ENCODE results near the gene ATP9A.

ATP9A gene

DNA sequence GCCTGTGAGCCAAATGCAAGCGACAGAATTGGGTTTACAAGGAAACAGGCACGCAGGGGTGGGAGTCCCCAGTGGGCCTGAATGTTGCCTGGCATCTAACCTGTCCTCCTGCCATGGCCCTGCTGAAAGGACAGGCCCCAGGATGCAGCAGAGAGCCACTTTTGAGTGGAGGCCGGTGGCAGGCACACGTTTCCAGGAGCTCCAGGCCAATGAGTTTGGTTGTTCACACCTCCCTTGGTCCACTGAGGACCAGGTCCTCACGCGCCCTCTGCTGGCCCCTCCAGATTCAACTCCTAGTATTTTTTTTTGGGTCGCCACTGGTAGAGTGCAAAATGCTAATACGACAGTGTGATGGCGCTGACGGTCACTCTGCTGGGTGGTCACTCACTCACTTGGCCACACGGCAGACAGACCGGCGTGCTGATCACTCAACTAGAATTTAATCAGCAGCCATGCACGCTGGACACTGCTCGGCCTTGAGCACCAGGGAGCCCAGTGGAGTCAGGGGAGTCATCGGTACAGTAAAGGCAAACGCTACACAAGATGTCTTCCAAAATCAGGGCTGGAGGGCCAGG is 143.9 kb downstream of the ATP9A start:
- H3K4me2 ChIP-seq (ENCODE audit: low read length): peak overlapping the region; percentile 13; the same call in 1 of the 2 replicates
- H3K4me3 ChIP-seq (ENCODE audit: low read depth, low read length, poor library complexity, severe bottlenecking): no peak overlapping the region
- H3K9me2 ChIP-seq (ENCODE audit: low read depth, low read length): no peaks in the 10 kb centered on the region
- TF ChIP-seq CTCF (IDR thresholded peaks at IDR 0.05; ENCODE audit: low read length): peak; percentile 84
- TF ChIP-seq EZH2 (IDR thresholded peaks at IDR 0.05; ENCODE audit: borderline replicate concordance, low read length): no peak
- peak overlapping the region; percentile 36 for H3K27ac ChIP-seq (ENCODE audit: low read depth, low read length, poor library complexity, severe bottlenecking)
- no peaks in the 10 kb centered on the region for H4K20me1 ChIP-seq (ENCODE audit: insufficient read depth, low read length)
- H3K27me3 ChIP-seq (ENCODE audit: insufficient read depth, low read length): no peaks in the 10 kb centered on the region
- peak overlapping the region; percentile 93 for H2AFZ ChIP-seq (ENCODE audit: low read length)
- peaks cover 45% of the 10 kb centered on the region for H3K4me1 ChIP-seq (ENCODE audit: insufficient read depth, low read length, severe bottlenecking)
- no peaks in the 10 kb centered on the region; the same call in 1 of the 2 replicates for H3K36me3 ChIP-seq (ENCODE audit: insufficient read depth, low read length)
- H3K79me2 ChIP-seq (ENCODE audit: insufficient read depth, low read length): no peaks in the 10 kb centered on the region
- no peaks in the 10 kb centered on the region for H3F3A ChIP-seq (ENCODE audit: insufficient read depth, low read length)
- no peaks in the 10 kb centered on the region for H3K9me3 ChIP-seq (ENCODE audit: low read length)
- peak overlapping the region; percentile 24; the same call in 1 of the 2 replicates for H3K9ac ChIP-seq (ENCODE audit: low read length)

GRCh38 chr20:51623255-51623654 is 144.9 kb downstream of the ATP9A start:
- H3K4me3 ChIP-seq (ENCODE audit: low read depth, low read length, poor library complexity, severe bottlenecking): no peak overlapping the region
- no peaks in the 10 kb centered on the region for H3K9me2 ChIP-seq (ENCODE audit: low read depth, low read length)
- H3K9me3 ChIP-seq (ENCODE audit: low read length): no peaks in the 10 kb centered on the region
- H2AFZ ChIP-seq (ENCODE audit: low read length): no peak overlapping the region
- peak overlapping the region; percentile 87 for H3K27ac ChIP-seq (ENCODE audit: low read depth, low read length, poor library complexity, severe bottlenecking)
- H3F3A ChIP-seq (ENCODE audit: insufficient read depth, low read length): no peaks in the 10 kb centered on the region
- peaks cover 45% of the 10 kb centered on the region for H3K4me1 ChIP-seq (ENCODE audit: insufficient read depth, low read length, severe bottlenecking)
- no peaks in the 10 kb centered on the region for H3K27me3 ChIP-seq (ENCODE audit: insufficient read depth, low read length)
- TF ChIP-seq CTCF (IDR thresholded peaks at IDR 0.05; ENCODE audit: low read length): no peak
- TF ChIP-seq EZH2 (IDR thresholded peaks at IDR 0.05; ENCODE audit: borderline replicate concordance, low read length): no peak
- H3K9ac ChIP-seq (ENCODE audit: low read length): no peak overlapping the region
- H3K79me2 ChIP-seq (ENCODE audit: insufficient read depth, low read length): no peaks in the 10 kb centered on the region
- H4K20me1 ChIP-seq (ENCODE audit: insufficient read depth, low read length): no peaks in the 10 kb centered on the region
- no peaks in the 10 kb centered on the region for H3K36me3 ChIP-seq (ENCODE audit: insufficient read depth, low read length)
- H3K4me2 ChIP-seq (ENCODE audit: low read length): no peak overlapping the region

DNA sequence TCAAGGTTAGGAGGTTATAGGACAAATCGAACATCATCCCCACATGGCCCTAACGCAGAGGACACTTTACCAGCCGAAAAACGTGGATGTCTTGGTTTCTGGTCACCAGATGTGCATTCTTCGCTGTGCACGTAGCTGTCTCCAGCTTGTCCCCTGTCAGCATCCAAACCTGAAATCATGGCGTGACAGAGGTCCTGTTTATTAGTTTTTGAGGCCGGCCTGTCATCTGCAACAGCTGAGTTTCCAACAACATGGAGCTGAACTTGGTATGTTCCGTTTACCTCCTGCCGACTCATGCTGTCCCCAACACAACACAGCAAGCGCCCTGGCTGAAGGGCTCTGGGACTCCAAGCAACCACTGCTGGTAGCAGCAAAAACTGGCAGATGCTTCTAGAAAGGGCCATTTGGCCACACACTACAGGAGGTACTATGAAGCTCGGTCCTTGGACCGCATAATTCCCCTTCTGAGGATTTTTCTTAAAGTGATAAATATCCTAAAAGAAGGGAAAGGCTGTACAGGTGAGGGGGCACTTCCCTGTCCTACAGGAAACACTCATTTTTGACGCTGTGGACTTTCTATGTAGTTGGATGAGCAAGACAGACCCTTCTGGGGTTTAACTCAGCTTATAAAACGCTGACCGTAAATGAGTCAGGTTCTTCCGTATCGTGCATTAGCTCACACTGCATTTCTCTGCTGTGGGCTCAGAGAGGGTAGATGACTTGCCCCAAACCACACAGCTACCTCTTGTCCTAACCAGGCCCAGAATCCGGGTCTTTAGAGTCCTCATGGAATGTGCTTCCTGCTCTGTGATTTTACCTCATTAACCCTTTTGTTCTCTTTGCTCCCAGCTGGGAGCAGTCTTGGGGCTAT is 146.0 kb downstream of the ATP9A start:
- H4K20me1 ChIP-seq (ENCODE audit: insufficient read depth, low read length): no peaks in the 10 kb centered on the region
- no peaks in the 10 kb centered on the region for H3K79me2 ChIP-seq (ENCODE audit: insufficient read depth, low read length)
- no peaks in the 10 kb centered on the region for H3K9me3 ChIP-seq (ENCODE audit: low read length)
- H3F3A ChIP-seq (ENCODE audit: insufficient read depth, low read length): no peaks in the 10 kb centered on the region
- H3K4me1 ChIP-seq (ENCODE audit: insufficient read depth, low read length, severe bottlenecking): peaks cover 45% of the 10 kb centered on the region
- no peak overlapping the region for H2AFZ ChIP-seq (ENCODE audit: low read length)
- H3K27ac ChIP-seq (ENCODE audit: low read depth, low read length, poor library complexity, severe bottlenecking): peak overlapping the region; percentile 87
- no peak for TF ChIP-seq EZH2 (IDR thresholded peaks at IDR 0.05; ENCODE audit: borderline replicate concordance, low read length)
- TF ChIP-seq CTCF (IDR thresholded peaks at IDR 0.05; ENCODE audit: low read length): no peak
- H3K36me3 ChIP-seq (ENCODE audit: insufficient read depth, low read length): no peaks in the 10 kb centered on the region
- no peak overlapping the region for H3K4me2 ChIP-seq (ENCODE audit: low read length)
- no peak overlapping the region for H3K4me3 ChIP-seq (ENCODE audit: low read depth, low read length, poor library complexity, severe bottlenecking)
- no peaks in the 10 kb centered on the region for H3K27me3 ChIP-seq (ENCODE audit: insufficient read depth, low read length)
- no peaks in the 10 kb centered on the region for H3K9me2 ChIP-seq (ENCODE audit: low read depth, low read length)
- no peak overlapping the region; the same call in 1 of the 2 replicates for H3K9ac ChIP-seq (ENCODE audit: low read length)
